Ovary (tissue), 9 donors: ENCODE measurements around the gene SVEP1. TPM values are rescaled to one million over a fixed set of nuclear protein-coding genes. Genes with fewer than 3 reads are reported as not detected.
"Not testable (repeated sequence)": the region's sequence is repeated elsewhere in the genome, so short reads cannot be mapped to it uniquely, and the experiment has no call there.

Experiments used
- DNase-seq, 5 donors: peaks; one replicate each; pipeline ENCODE4 v3.0.0-alpha.2; 2019 to 2020
- H3K27ac ChIP-seq, 2 donors: fragments of 200-600 bp; one replicate each; pipeline versions ENCODE4 v1.5.1 to v1.8.0; 2019 to 2022
- H3K27me3 ChIP-seq: fragments of 200-600 bp; one replicate; pipeline ENCODE4 v1.8.0; 2022
- H3K36me3 ChIP-seq: fragments of 200-600 bp; sonication (generic); one replicate; pipeline ENCODE4 v1.5.1; 2019
- H3K4me1 ChIP-seq: one replicate; pipeline ENCODE4 v1.8.1; 2013; ENCODE audit warnings: mild to moderate bottlenecking, moderate library complexity; ENCODE audit not compliant: insufficient read depth
- H3K4me3 ChIP-seq: fragments of 200-600 bp; sonication (generic); one replicate; pipeline ENCODE4 v1.5.1; 2017
- H3K9me3 ChIP-seq, 2 donors: fragments of 200-600 bp in 1 of 2; sonication (generic) in 1 of 2; one replicate each; pipeline versions ENCODE4 v1.5.1 to v1.8.1; 2013 to 2019; ENCODE audit warnings: mild to moderate bottlenecking in 1 of 2, moderate library complexity in 1 of 2
- CTCF ChIP-seq, 3 donors: fragments of 450-650 bp in 2 of 3; fragments of 200-600 bp in 1 of 3; IDR thresholded peaks; one replicate each; pipeline versions ENCODE4 v1.5.1 to v1.8.0; 2016 to 2022; ENCODE audit warnings: antibody characterized with exemption in 3 of 3, mild to moderate bottlenecking in 1 of 3
- EP300 ChIP-seq: sonication (generic); formaldehyde crosslinking; IDR thresholded peaks from one replicate; pipeline ENCODE4 v1.6.1; 2017; ENCODE audit warnings: antibody characterized with exemption
- POLR2A ChIP-seq: fragments of 450-650 bp; IDR thresholded peaks from one replicate; pipeline ENCODE4 v1.6.1; 2017; ENCODE audit warnings: antibody characterized with exemption, mild to moderate bottlenecking, moderate library complexity
- WGBS, 3 donors: extraction: QIAGEN DNeasy Blood & Tissue Kit in 1 of 3; methylation state at CpG; one replicate each; pipeline versions ENCODE4 v1.1.5 to v1.1.7; 2013 to 2017; 5-methylcytosine and 5-hydroxymethylcytosine counted together
- intact Hi-C, 4 donors: fragments of 100-400 bp; cut with DNase I; formaldehyde crosslinking; loops; one replicate each; pipeline versions ENCODE4 v1.11.0 to v1.15.1; 2022 to 2023
- polyA plus RNA-seq, 2 donors: library from polyadenylated mRNA; stranded (reverse); fragments of 200-250 nt in 1 of 2; fragments of 350-450 nt in 1 of 2; fragmentation: Illumina TruSeq in 1 of 2; extraction: RNeasy Lipid Tissue Mini Kit (QIAGEN cat#74804) in 1 of 2; gene quantifications; one replicate each; pipeline ENCODE4 v1.2.3, GENCODE V29; 2013 to 2014
- total RNA-seq, 7 donors: library from RNA; depleted of rRNA in 2 of 7; stranded (reverse); fragments of >200 nt in 2 of 7; fragmentation: NEBNext Ultra II Directional in 3 of 7; extraction: Animal tissue kit (Norgen Biotek cat#: 25700) in 3 of 7; gene quantifications; one replicate each; pipeline versions ENCODE4 v1.1.0 to v1.2.4, GENCODE V29; 2016 to 2023
- donor health status: DM: no; HTN: no; CAD: no; lungs with moderate emphysema.
- donor health status: DM: no; HTN: no; CAD: no.
- donor health status: Bipolar disorder and iron deficiency.
- donor health status: DM: yes; HTN: yes; CAD: no.
- donor health status: DM: no; HTN: no; CAD: no.
- donor health status: DM: yes; HTN: yes; CAD: no.

The SVEP1 gene
- total and polyA plus RNA-seq, 9 donors: 0.40 to 23.1 (median 13.3) TPM

- Histone ChIP-seq H3K4me1 (no peaks in the 10 kb centered on the region), H3K4me3 (no peak overlapping the region), H3K27me3 (no peaks in the 10 kb centered on the region), H3K9me3 (no peaks in the 10 kb centered on the region), H3K27ac (no peak overlapping the region), H3K36me3 (no peaks in the 10 kb centered on the region)
- TF ChIP-seq POLR2A (no peak), CTCF (IDR thresholded peaks at IDR 0.05) (no peak), EP300 (no peak)
- WGBS, 3 donors: 42 to 90% (median 60%) methylated on average over 4 of the region's 4 CpGs
- intact Hi-C loops: no loop called here
- DNase-seq: no peak
Measured at GRCh38 chr9:110399983-110400382, 179.6 kb downstream of the SVEP1 start.

- intact Hi-C loops, H3K36me3 ChIP-seq, H3K4me3 ChIP-seq, H3K9me3 ChIP-seq, DNase-seq, H3K27ac ChIP-seq, H3K4me1 ChIP-seq, H3K27me3 ChIP-seq: not testable (repeated sequence)
- WGBS, 3 donors: 68 to 100% (median 86%) methylated on average over 1 to 2 of the region's 2 CpGs
Measured at GRCh38 chr9:110398992-110399391, 180.5 kb downstream of the SVEP1 start.

- TF ChIP-seq EP300: no peak
- TF ChIP-seq CTCF (IDR thresholded peaks at IDR 0.05): no peak
- no peak for TF ChIP-seq POLR2A
- H3K36me3 ChIP-seq: no peaks in the 10 kb centered on the region
- H3K9me3 ChIP-seq: no peaks in the 10 kb centered on the region
- no peaks in the 10 kb centered on the region for H3K4me1 ChIP-seq
- no peak for DNase-seq
- intact Hi-C loops: no loop called here
- H3K4me3 ChIP-seq: no peak overlapping the region
- H3K27ac ChIP-seq: no peak overlapping the region
- WGBS, 3 donors: 45 to 90% (median 69%) methylated on average over 2 of the region's 2 CpGs
- no peaks in the 10 kb centered on the region for H3K27me3 ChIP-seq
Measured at GRCh38 chr9:110391826-110392485, 187.6 kb downstream of the SVEP1 start.

- no peak for DNase-seq
- Histone ChIP-seq H3K36me3 (no peaks in the 10 kb centered on the region), H3K27ac (no peak overlapping the region), H3K9me3 (no peaks in the 10 kb centered on the region), H3K4me3 (no peak overlapping the region), H3K27me3 (no peaks in the 10 kb centered on the region), H3K4me1 (no peaks in the 10 kb centered on the region)
- intact Hi-C loops: no loop called here
- 40 to 53% (median 45%) methylated on average over 3 of the region's 3 CpGs for WGBS, 3 donors
- TF ChIP-seq EP300: no peak
Measured at GRCh38 chr9:110389148-110389750, 190.3 kb downstream of the SVEP1 start.

- WGBS, 3 donors: 92 to 94% (median 94%) methylated on average over 6 of the region's 6 CpGs
- Histone ChIP-seq H3K4me1 (no peaks in the 10 kb centered on the region), H3K9me3 (no peaks in the 10 kb centered on the region), H3K27ac (no peak overlapping the region), H3K4me3 (no peak overlapping the region), H3K36me3 (no peaks in the 10 kb centered on the region), H3K27me3 (no peaks in the 10 kb centered on the region)
- intact Hi-C loops: no loop called here
- TF ChIP-seq CTCF (IDR thresholded peaks at IDR 0.05) (no peak), POLR2A (no peak), EP300 (no peak)
- no peak for DNase-seq
Measured at GRCh38 chr9:110383491-110383890, 196.1 kb downstream of the SVEP1 start.
